HG03060 (cell line): Measurements from ENCODE around the gene MEF2C.

Experiments used
- ATAC-seq: cut with Tn5 transposase; IDR thresholded peaks from one replicate; pipeline ENCODE4 v1.9.1; 2021; ENCODE audit warnings: low read depth, moderate number of reproducible peaks; ENCODE audit not compliant: unreplicated experiment

Gene MEF2C

GRCh38 chr5:88889189-88890069, 6.4 kb upstream of the MEF2C start:
- no peak for ATAC-seq

- no peak for ATAC-seq
These were observed 5.8 kb upstream of the MEF2C start for GRCh38 chr5:88888848-88889188.

- ATAC-seq: no peak
These were observed 5.3 kb upstream of the MEF2C start for GRCh38 chr5:88888291-88888690.

- ATAC-seq: no peak
These were observed 4.4 kb upstream of the MEF2C start for GRCh38 chr5:88887342-88887741.

GRCh38 chr5:88886746-88887341, 3.9 kb upstream of the MEF2C start:
- no peak for ATAC-seq

GRCh38 chr5:88886252-88886651, 3.3 kb upstream of the MEF2C start:
- no peak for ATAC-seq

GRCh38 chr5:88885002-88885401, 2.0 kb upstream of the MEF2C start:
- no peak for ATAC-seq

GRCh38 chr5:88884608-88884877, 1.6 kb upstream of the MEF2C start:
- no peak for ATAC-seq

- no peak for ATAC-seq
These were observed 1.0 kb upstream of the MEF2C start for GRCh38 chr5:88883836-88884607.

- no peak for ATAC-seq
These were observed 527 bp downstream of the MEF2C start for GRCh38 chr5:88882276-88883038.

- no peak for ATAC-seq
These were observed 1.4 kb downstream of the MEF2C start for GRCh38 chr5:88881571-88881971.

- no peak for ATAC-seq
These were observed 2.8 kb downstream of the MEF2C start for GRCh38 chr5:88880201-88880600.

GRCh38 chr5:88879724-88880123, 3.3 kb downstream of the MEF2C start:
- no peak for ATAC-seq

- no peak for ATAC-seq
These were observed 4.0 kb downstream of the MEF2C start for GRCh38 chr5:88878976-88879375.

- ATAC-seq: no peak
These were observed 5.2 kb downstream of the MEF2C start for GRCh38 chr5:88877826-88878225.

- ATAC-seq: no peak
These were observed 6.3 kb downstream of the MEF2C start for GRCh38 chr5:88876714-88877113.

- ATAC-seq: no peak
These were observed 7.4 kb downstream of the MEF2C start for GRCh38 chr5:88875341-88876234.

GRCh38 chr5:88873447-88873846, 9.5 kb downstream of the MEF2C start:
- no peak for ATAC-seq

- ATAC-seq: no peak
These were observed 10.0 kb downstream of the MEF2C start for GRCh38 chr5:88872971-88873370.

GRCh38 chr5:88870285-88870684, 12.7 kb downstream of the MEF2C start:
- ATAC-seq: no peak
